Measurements from ENCODE around the gene MVB12B.

The MVB12B gene

DNA sequence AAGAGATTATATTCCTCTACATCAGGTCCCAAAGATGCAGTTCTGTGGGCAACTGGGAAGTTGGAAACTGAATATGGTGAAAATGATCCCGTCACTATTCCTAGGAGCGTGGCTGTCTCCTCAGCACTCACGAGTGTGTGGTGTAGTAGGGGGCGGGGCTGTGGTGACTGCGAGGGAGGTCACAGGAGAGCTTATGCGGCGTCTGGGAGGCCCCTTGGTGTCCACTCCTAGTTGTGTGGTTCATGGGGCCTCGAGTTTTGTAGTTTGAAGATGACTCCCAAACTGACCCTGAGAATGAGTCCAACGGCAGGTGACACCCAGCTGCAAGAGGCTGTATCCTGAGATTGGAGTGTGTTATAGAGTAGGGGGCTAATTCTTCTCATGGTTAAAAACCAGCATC, 68.2 kb downstream of the MVB12B start:
- peaks cover 16% of the 10 kb centered on the region for H3K36me3 ChIP-seq (ENCODE audit: insufficient read depth, low read length)
- H3K27me3 ChIP-seq (ENCODE audit: control insufficient read depth in 1 of 2, insufficient read depth in 2 of 2, low read length in 2 of 2) = no peaks in the 10 kb centered on the region
- no peaks in the 10 kb centered on the region for H3K9me3 ChIP-seq (ENCODE audit: low read length)
- no peak overlapping the region for H3K9ac ChIP-seq (ENCODE audit: low read length)
- H3K4me3 ChIP-seq (ENCODE audit: low read depth in 1 of 2, low read length in 2 of 2) = no peak overlapping the region
- H3K27ac ChIP-seq (ENCODE audit: low read depth, low read length) = no peak overlapping the region
- H3K4me1 ChIP-seq (ENCODE audit: insufficient read depth, low read length) = peaks cover 24% of the 10 kb centered on the region

DNA sequence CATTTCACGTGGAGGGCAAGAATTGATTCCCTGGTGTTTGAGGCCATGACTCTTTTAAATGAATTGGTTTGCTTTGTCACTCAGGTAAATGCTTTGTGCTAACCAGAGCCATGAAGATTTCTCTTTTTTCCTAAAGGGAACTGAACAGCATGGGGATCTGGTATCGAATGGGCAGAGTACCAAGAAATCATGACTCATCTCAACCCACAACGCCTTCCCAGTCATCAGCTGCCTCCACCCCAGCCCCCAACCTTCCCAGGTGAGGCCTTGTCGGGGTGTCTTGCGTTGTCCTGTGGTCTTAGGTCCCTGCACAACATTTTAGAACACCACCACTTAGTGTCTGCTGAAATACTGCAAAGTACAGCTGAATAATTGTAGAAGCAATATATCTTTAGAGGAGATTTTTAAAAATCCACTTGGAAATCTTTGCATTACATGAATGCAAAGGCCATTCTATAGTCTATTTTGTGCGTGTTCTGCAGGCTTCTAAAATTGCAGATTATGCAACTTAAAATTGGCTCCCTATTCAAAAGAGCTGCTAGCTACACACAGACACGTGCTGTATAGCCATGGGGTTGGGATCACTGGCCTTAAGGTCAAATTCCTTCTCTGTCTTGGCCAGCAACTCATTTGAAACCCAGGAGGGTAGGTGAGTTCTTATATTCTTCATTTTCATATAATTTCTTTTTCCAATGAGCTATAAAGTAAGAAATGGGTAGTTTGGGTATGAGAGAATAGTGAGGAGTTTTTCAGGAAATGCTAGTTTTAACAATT, 69.0 kb downstream of the MVB12B start:
- Histone ChIP-seq H3K4me3 (ENCODE audit: low read depth in 1 of 2, low read length in 2 of 2) (no peak overlapping the region), H3K9ac (ENCODE audit: low read length) (no peak overlapping the region), H3K4me1 (ENCODE audit: insufficient read depth, low read length) (peaks cover 24% of the 10 kb centered on the region), H3K9me3 (ENCODE audit: low read length) (no peaks in the 10 kb centered on the region), H3K36me3 (ENCODE audit: insufficient read depth, low read length) (peaks cover 18% of the 10 kb centered on the region), H3K27ac (ENCODE audit: low read depth, low read length) (no peak overlapping the region), H3K27me3 (ENCODE audit: control insufficient read depth in 1 of 2, insufficient read depth in 2 of 2, low read length in 2 of 2) (no peaks in the 10 kb centered on the region)

DNA sequence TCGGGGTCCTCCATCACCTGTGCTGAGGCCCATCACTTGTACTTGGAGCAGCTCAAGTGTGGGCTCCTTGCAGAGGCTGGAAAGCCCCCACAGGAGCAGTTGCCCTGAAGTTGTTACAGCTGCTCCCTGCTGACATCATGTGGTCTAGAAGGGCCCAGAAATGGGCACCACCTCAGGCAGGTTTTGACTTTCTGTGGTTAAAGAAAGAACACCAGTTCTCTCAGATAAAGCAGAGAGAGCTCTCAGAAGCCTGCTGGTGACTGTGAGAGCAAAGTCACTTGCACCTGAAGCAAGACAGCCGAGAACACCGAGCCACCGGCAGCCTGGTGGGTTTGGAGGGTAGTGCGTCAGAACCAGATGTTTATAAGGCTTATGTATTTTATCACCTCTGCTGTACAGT, 70.4 kb downstream of the MVB12B start:
- Histone ChIP-seq H3K4me3 (ENCODE audit: low read depth in 1 of 2, low read length in 2 of 2) (no peak overlapping the region), H3K27me3 (ENCODE audit: control insufficient read depth in 1 of 2, insufficient read depth in 2 of 2, low read length in 2 of 2) (no peaks in the 10 kb centered on the region), H3K9me3 (ENCODE audit: low read length) (no peaks in the 10 kb centered on the region), H3K4me1 (ENCODE audit: insufficient read depth, low read length) (peaks cover 16% of the 10 kb centered on the region), H3K36me3 (ENCODE audit: insufficient read depth, low read length) (peaks cover 18% of the 10 kb centered on the region), H3K27ac (ENCODE audit: low read depth, low read length) (no peak overlapping the region), H3K9ac (ENCODE audit: low read length) (no peak overlapping the region)

DNA sequence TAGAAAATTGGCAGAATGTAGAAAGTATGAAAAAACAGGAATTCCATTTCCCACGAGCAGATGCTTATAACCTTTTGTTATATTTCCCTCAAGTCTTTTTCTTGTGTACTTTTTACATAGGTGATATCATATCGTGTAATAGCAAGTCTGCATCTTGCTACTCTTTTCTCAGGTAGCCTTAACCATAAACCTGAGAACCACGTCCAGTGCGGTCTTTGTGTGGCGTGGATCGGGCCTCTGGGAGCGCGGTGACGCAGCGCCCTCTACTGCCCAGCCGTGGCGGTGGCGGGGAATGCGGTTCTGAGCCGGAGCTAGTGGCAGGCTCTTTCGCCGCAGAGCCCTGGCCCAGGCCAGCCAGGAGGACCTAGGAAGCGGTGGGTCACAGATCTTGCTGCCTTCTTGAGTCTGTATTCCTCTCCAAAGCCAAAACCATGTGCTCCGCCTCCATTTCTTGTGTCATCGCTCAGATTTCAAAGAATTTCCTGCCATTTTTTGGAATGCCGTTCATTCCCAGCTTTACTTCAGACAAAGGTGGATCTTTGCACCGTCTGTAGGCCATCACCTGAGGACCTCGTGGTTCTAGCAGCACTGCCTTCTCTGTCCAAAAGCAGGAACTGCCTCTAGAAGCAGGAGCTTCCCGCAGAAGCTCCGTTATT, 71.9 kb downstream of the MVB12B start:
- Histone ChIP-seq H3K9ac (ENCODE audit: low read length) (no peak overlapping the region), H3K36me3 (ENCODE audit: insufficient read depth, low read length) (peaks cover 29% of the 10 kb centered on the region), H3K4me3 (ENCODE audit: low read depth in 1 of 2, low read length in 2 of 2) (no peak overlapping the region), H3K27ac (ENCODE audit: low read depth, low read length) (no peak overlapping the region), H3K27me3 (ENCODE audit: control insufficient read depth in 1 of 2, insufficient read depth in 2 of 2, low read length in 2 of 2) (no peaks in the 10 kb centered on the region), H3K4me1 (ENCODE audit: insufficient read depth, low read length) (peaks cover under 1% of the 10 kb centered on the region), H3K9me3 (ENCODE audit: low read length) (no peaks in the 10 kb centered on the region)

DNA sequence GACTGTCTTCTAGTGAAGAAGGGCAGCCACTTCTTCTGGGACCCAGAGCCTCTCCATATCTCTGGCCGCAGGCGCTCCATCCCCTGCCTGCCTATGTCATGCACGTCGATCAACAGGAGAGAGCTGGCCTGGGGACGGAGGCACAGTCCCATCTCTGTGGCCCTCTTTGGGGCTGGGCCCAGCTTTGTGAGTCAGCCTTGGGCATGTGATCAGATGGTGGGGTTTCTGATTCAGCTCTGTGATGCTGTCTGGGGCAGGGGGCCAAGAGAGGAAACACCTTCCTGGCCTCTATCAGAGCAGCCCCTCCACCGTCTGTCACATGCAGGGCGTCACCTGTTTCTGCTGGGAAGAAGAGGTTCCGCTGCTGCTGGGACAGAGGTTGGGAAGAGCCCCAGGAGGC, 72.6 kb downstream of the MVB12B start:
- H3K27ac ChIP-seq (ENCODE audit: low read depth, low read length) = no peak overlapping the region
- H3K36me3 ChIP-seq (ENCODE audit: insufficient read depth, low read length) = peaks cover 31% of the 10 kb centered on the region
- no peaks in the 10 kb centered on the region for H3K9me3 ChIP-seq (ENCODE audit: low read length)
- H3K4me1 ChIP-seq (ENCODE audit: insufficient read depth, low read length) = no peaks in the 10 kb centered on the region
- H3K9ac ChIP-seq (ENCODE audit: low read length) = no peak overlapping the region
- no peak overlapping the region for H3K4me3 ChIP-seq (ENCODE audit: low read depth in 1 of 2, low read length in 2 of 2)
- H3K27me3 ChIP-seq (ENCODE audit: control insufficient read depth in 1 of 2, insufficient read depth in 2 of 2, low read length in 2 of 2) = no peaks in the 10 kb centered on the region

DNA sequence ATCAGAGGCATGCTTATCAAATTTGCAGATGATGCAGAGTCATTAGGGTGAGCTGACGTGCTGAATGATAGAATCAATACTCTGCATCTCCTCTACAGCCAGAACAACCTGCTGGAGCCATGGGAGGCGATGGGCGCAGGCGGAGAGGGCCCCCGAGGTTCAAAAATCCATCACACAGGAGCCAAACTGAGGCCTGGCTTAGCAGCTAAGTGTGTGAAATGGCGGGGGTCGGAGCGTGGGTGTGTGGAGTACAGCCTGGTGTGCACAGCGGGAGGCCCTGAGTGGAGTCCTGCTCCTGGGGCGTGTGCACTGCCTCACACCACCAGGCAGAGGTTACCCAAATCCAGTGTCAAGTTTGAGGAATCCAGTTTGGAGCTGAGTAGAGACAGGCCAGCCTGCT, 73.2 kb downstream of the MVB12B start:
- Histone ChIP-seq H3K9ac (ENCODE audit: low read length) (no peak overlapping the region), H3K36me3 (ENCODE audit: insufficient read depth, low read length) (peaks cover 30% of the 10 kb centered on the region), H3K9me3 (ENCODE audit: low read length) (no peaks in the 10 kb centered on the region), H3K27ac (ENCODE audit: low read depth, low read length) (no peak overlapping the region), H3K27me3 (ENCODE audit: control insufficient read depth in 1 of 2, insufficient read depth in 2 of 2, low read length in 2 of 2) (no peaks in the 10 kb centered on the region), H3K4me3 (ENCODE audit: low read depth in 1 of 2, low read length in 2 of 2) (no peak overlapping the region), H3K4me1 (ENCODE audit: insufficient read depth, low read length) (no peaks in the 10 kb centered on the region)

DNA sequence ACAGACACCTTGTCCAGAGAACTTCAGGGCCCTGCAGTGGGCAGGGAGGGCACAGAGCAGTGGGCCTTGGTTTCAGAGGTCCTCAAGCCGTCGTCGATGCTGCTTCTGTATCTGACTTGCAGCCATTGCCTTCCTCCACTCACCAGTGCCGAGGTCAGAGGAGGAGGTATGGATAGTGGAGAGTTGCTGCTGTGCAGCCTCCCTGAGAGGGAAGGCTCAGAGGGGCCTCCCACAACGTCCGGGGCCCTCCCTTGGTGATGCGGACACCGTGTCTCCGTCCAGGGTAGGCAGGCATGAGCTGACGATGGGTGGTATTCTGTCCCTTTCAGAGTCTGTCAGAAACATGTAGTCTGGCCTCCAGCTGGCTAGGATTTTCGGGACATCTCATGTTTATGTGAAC, 73.9 kb downstream of the MVB12B start:
- no peak overlapping the region for H3K4me3 ChIP-seq (ENCODE audit: low read depth in 1 of 2, low read length in 2 of 2)
- H3K9ac ChIP-seq (ENCODE audit: low read length) = no peak overlapping the region
- no peaks in the 10 kb centered on the region for H3K27me3 ChIP-seq (ENCODE audit: control insufficient read depth in 1 of 2, insufficient read depth in 2 of 2, low read length in 2 of 2)
- H3K36me3 ChIP-seq (ENCODE audit: insufficient read depth, low read length) = peaks cover 24% of the 10 kb centered on the region
- H3K4me1 ChIP-seq (ENCODE audit: insufficient read depth, low read length) = no peaks in the 10 kb centered on the region
- no peak overlapping the region for H3K27ac ChIP-seq (ENCODE audit: low read depth, low read length)
- H3K9me3 ChIP-seq (ENCODE audit: low read length) = no peaks in the 10 kb centered on the region

DNA sequence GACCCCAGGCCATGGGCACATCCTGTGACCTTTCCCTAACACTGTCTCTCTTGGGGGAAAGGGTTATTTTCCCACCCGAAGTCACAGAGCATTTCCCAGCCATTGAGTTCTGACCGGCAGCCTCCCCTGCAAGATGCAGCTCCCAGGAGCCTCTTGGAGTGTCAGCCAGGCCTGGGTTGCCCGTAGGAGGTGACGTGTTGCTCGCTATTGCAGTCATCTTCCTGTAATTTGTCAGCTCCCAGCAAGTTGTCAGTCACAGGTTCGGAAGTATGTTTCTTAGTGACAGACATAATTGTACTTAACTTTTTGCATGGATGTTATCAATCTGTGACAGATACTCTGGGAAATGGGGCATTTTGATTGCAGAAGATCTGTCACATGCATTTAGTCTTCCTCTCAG, 74.5 kb downstream of the MVB12B start:
- peaks cover 20% of the 10 kb centered on the region for H3K36me3 ChIP-seq (ENCODE audit: insufficient read depth, low read length)
- no peak overlapping the region for H3K27ac ChIP-seq (ENCODE audit: low read depth, low read length)

DNA sequence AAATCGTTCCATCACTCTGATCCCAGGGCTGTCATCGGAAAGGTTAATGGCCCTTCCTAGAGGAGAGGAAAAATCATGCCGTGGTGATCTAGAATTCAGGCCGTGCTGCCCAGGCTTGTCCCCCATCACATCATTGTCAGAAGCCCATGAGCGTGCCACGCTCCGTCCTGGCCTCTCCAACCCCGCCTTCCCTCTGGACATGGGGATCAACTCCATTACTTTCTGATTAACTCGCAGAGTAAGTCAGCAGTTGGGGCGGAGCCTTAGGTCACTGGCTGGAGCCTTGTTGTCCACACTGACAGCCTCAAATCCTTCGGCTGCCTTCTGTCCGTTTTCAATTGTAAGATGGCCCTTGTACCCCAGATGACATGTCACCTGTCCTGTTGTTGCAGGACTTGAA, 75.0 kb downstream of the MVB12B start:
- Histone ChIP-seq H3K36me3 (ENCODE audit: insufficient read depth, low read length) (peaks cover 20% of the 10 kb centered on the region), H3K9ac (ENCODE audit: low read length) (no peak overlapping the region), H3K4me3 (ENCODE audit: low read depth in 1 of 2, low read length in 2 of 2) (no peak overlapping the region), H3K27ac (ENCODE audit: low read depth, low read length) (no peak overlapping the region), H3K4me1 (ENCODE audit: insufficient read depth, low read length) (no peaks in the 10 kb centered on the region), H3K27me3 (ENCODE audit: control insufficient read depth in 1 of 2, insufficient read depth in 2 of 2, low read length in 2 of 2) (no peaks in the 10 kb centered on the region), H3K9me3 (ENCODE audit: low read length) (no peaks in the 10 kb centered on the region)

More for the DNA sequence above, 74.5 kb downstream of the MVB12B start:
- H3K4me3 ChIP-seq (ENCODE audit: low read depth in 1 of 2, low read length in 2 of 2) = no peak overlapping the region
- no peaks in the 10 kb centered on the region for H3K9me3 ChIP-seq (ENCODE audit: low read length)
- no peaks in the 10 kb centered on the region for H3K4me1 ChIP-seq (ENCODE audit: insufficient read depth, low read length)
- H3K27me3 ChIP-seq (ENCODE audit: control insufficient read depth in 1 of 2, insufficient read depth in 2 of 2, low read length in 2 of 2) = no peaks in the 10 kb centered on the region
- no peak overlapping the region for H3K9ac ChIP-seq (ENCODE audit: low read length)

DNA sequence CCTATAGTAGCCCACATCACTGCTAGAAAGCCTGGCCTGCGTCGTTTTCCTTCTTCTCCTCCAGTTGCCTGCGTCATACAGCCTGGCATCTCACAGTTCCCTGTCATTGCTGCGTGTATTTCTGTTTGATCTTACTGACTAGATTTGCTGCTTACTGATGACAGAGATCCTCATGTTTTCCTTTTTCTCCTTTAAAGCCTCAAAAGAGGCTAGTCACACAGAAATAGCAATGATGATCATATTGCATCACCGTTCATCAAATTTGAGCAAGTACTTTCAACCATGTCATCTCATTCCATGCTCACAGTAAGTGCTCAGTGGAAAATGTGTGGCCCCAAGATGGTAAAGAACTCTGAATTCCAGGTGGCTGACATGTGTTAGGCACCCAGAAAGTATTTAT, 76.8 kb downstream of the MVB12B start:
- Histone ChIP-seq H3K4me1 (ENCODE audit: insufficient read depth, low read length) (no peaks in the 10 kb centered on the region), H3K36me3 (ENCODE audit: insufficient read depth, low read length) (peaks cover 20% of the 10 kb centered on the region), H3K9ac (ENCODE audit: low read length) (no peak overlapping the region), H3K9me3 (ENCODE audit: low read length) (no peaks in the 10 kb centered on the region), H3K27me3 (ENCODE audit: control insufficient read depth in 1 of 2, insufficient read depth in 2 of 2, low read length in 2 of 2) (no peaks in the 10 kb centered on the region), H3K4me3 (ENCODE audit: low read depth in 1 of 2, low read length in 2 of 2) (no peak overlapping the region), H3K27ac (ENCODE audit: low read depth, low read length) (no peak overlapping the region)

DNA sequence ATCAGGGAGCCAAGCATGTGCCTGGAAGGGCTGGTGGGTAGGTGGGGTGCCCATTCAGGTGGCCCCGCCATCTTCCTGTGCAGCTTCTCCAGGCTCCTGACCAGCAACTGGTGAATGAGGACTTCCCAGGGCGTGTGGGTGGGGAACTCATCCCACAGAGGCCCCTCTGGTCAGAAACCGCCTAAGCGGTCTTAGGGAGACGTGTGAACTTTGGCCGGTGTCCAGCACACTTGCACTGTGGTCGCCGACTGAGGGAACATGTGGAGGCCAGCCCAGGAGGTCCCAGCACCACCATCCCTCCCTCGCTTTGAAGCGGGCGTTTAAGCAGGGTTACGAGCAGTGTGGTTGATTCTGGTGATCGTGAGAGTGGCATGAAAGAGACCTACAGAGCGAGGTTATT, 77.8 kb downstream of the MVB12B start:
- H3K9ac ChIP-seq (ENCODE audit: low read length) = no peak overlapping the region
- no peak overlapping the region for H3K4me3 ChIP-seq (ENCODE audit: low read depth in 1 of 2, low read length in 2 of 2)
- H3K4me1 ChIP-seq (ENCODE audit: insufficient read depth, low read length) = no peaks in the 10 kb centered on the region
- H3K27me3 ChIP-seq (ENCODE audit: control insufficient read depth in 1 of 2, insufficient read depth in 2 of 2, low read length in 2 of 2) = no peaks in the 10 kb centered on the region
- no peak overlapping the region for H3K27ac ChIP-seq (ENCODE audit: low read depth, low read length)
- H3K9me3 ChIP-seq (ENCODE audit: low read length) = no peaks in the 10 kb centered on the region
- H3K36me3 ChIP-seq (ENCODE audit: insufficient read depth, low read length) = peaks cover 21% of the 10 kb centered on the region
